Stimulated activated CD4-positive, alpha-beta T cell treated with anti-CD3 and anti-CD28 coated beads, TNF-alpha, amount 100 ng/mL, for 4 hours (primary cell): ENCODE measurements around the gene GPNMB.

Experiments used
- DNase-seq, 3 experiments: peaks; one replicate each; pipeline ENCODE4 v3.0.0-alpha.2; 2020; ENCODE audit warnings: low read depth in 3 of 3

Gene GPNMB

GRCh38 chr7:23272275-23272674, 25.7 kb downstream of the GPNMB start:
- no peak for DNase-seq

GRCh38 chr7:23273141-23273599, 26.6 kb downstream of the GPNMB start:
- peak; percentile 85 to 90 (median 87) for DNase-seq

- DNase-seq, result no peak
Observed at GRCh38 chr7:23275912-23276311, 29.3 kb downstream of the GPNMB start.

GRCh38 chr7:23276376-23276775, 29.8 kb downstream of the GPNMB start:
- DNase-seq, result no peak

GRCh38 chr7:23276947-23277346, 30.4 kb downstream of the GPNMB start:
- no peak for DNase-seq

- no peak for DNase-seq
Observed at GRCh38 chr7:23277359-23277989, 30.9 kb downstream of the GPNMB start.

GRCh38 chr7:23279819-23280525, 33.4 kb downstream of the GPNMB start:
- DNase-seq, result no peak

GRCh38 chr7:23283086-23283485, 36.5 kb downstream of the GPNMB start:
- no peak for DNase-seq

GRCh38 chr7:23284871-23285270, 38.3 kb downstream of the GPNMB start:
- DNase-seq, result no peak

- DNase-seq, result no peak
Observed at GRCh38 chr7:23285657-23286646, 39.4 kb downstream of the GPNMB start.

- no peak for DNase-seq
Observed at GRCh38 chr7:23287612-23288011, 41.0 kb downstream of the GPNMB start.

- DNase-seq, result no peak
Observed at GRCh38 chr7:23290993-23291392, 44.4 kb downstream of the GPNMB start.

GRCh38 chr7:23291957-23292560, 45.5 kb downstream of the GPNMB start:
- DNase-seq, result no peak

GRCh38 chr7:23292623-23293022, 46.0 kb downstream of the GPNMB start:
- no peak for DNase-seq

- DNase-seq, result no peak
Observed at GRCh38 chr7:23293500-23294073, 47.0 kb downstream of the GPNMB start.

GRCh38 chr7:23294549-23295400, 48.2 kb downstream of the GPNMB start:
- no peak for DNase-seq

- no peak for DNase-seq
Observed at GRCh38 chr7:23295401-23295697, 48.8 kb downstream of the GPNMB start.

GRCh38 chr7:23298141-23298881, 51.7 kb downstream of the GPNMB start:
- no peak for DNase-seq

GRCh38 chr7:23298885-23299769, 52.6 kb downstream of the GPNMB start, which contains the start of gene MALSU1:
TSS of gene MALSU1 (plus strand) at chr7:23299339. CDS start at chr7:23299353, 14 bp downstream.
- DNase-seq, result peak; percentile 94 to 95 (median 95)
